AG08395 (cell line): ENCODE data around the gene TBCEL.

Experiments used
- DNase-seq: peaks from one replicate; pipeline ENCODE4 v3.0.0; 2012; ENCODE audit warnings: mixed read lengths, low spot score

Gene TBCEL

DNA sequence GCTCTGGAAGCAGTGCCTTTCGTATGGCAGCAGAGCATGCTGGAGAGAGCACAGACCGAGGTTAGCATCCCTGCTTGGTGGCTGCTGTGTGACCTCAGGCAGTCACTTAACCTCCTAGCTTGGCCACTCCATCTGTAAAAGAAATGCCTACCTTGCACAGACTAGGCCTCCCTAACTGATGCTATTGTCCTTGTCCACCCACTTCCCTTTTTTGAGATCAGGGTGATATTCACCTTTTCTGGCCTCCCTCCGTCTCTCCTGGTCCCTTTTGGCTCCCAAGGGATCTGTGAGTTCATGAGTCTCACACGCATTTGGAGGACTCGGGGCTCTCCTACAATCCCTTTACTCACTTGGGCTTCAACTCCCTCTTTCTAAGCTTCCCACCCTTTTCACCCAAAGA is 114.4 kb downstream of the TBCEL start:
- DNase-seq = no peak

- no peak for DNase-seq
Measured at GRCh38 chr11:121140369-121140768, 116.5 kb downstream of the TBCEL start.
